Measurements from ENCODE around the gene KAZN. TPM values are rescaled to one million over a fixed set of nuclear protein-coding genes. Genes with fewer than 3 reads are reported as not detected.

Gene KAZN
- total and polyA plus RNA-seq, 2 of the 8 experiments (the other 6 are each of a cell fraction or from before 2014, with no cell fraction given), result 3.7 to 11.8 TPM

GRCh38 chr1:14866911-14867612, 268.6 kb downstream of the KAZN start:
- H3K23me2 ChIP-seq (ENCODE audit: low read depth, low read length), result no peaks in the 10 kb centered on the region; the same call in 1 of the 2 replicates
- no peaks in the 10 kb centered on the region for H3K27me3 ChIP-seq (replicated peaks in 1 of 4; ENCODE audit: control insufficient read depth in 3 of 4, extremely low read depth in 1 of 4, insufficient read depth in 3 of 4, low read length in 3 of 4)
- H3K36me3 ChIP-seq (ENCODE audit: control insufficient read depth in 2 of 4, insufficient read depth in 4 of 4, low read length in 3 of 4), result no peaks in the 10 kb centered on the region
- H3K14ac ChIP-seq (ENCODE audit: insufficient read length), result no peak overlapping the region
- no peak overlapping the region for H2BK12ac ChIP-seq (ENCODE audit: low read depth, low read length)
- H3K4me1 ChIP-seq (replicated peaks in 1 of 4; ENCODE audit: control insufficient read depth in 3 of 4, insufficient read depth in 4 of 4, low read length in 3 of 4), result peaks cover 0 to 3% (median 2%) of the 10 kb centered on the region in 4 experiments; a peak in 3 of 7 replicates
- DNase-seq (ENCODE audit: low read depth in 1 of 2, low spot score in 2 of 2) (no peak), FAIRE-seq (no peak)
- H2BK120ac ChIP-seq (replicated peaks; ENCODE audit: low read depth, low read length), result no peak overlapping the region
- no peaks in the 10 kb centered on the region for H3K79me1 ChIP-seq (ENCODE audit: low read depth, low read length)
- H3K56ac ChIP-seq (replicated peaks; ENCODE audit: insufficient read length, low read depth, low read length), result no peak overlapping the region
- TF ChIP-seq JUN (IDR thresholded peaks at IDR 0.05; ENCODE audit: low read depth, low read length), result no peak
- no peak for TF ChIP-seq MAX (IDR thresholded peaks at IDR 0.05)
- TF ChIP-seq TEAD4 (IDR thresholded peaks at IDR 0.05; ENCODE audit: low read depth, low read length), result no peak
- TF ChIP-seq KDM4A (IDR thresholded peaks at IDR 0.05; ENCODE audit: low read depth, low read length, severe bottlenecking), result no peak
- no peak for TF ChIP-seq SRF (IDR thresholded peaks at IDR 0.05; ENCODE audit: low read depth, low read length)
- TF ChIP-seq CTBP2 (IDR thresholded peaks at IDR 0.05; ENCODE audit: borderline replicate concordance, insufficient read depth, insufficient read length, low read length), result no peak
- TF ChIP-seq BCL11A (IDR thresholded peaks at IDR 0.05; ENCODE audit: low read depth in 2 of 2, low read length in 2 of 2), result no peak
- no peak for TF ChIP-seq SIX5 (IDR thresholded peaks at IDR 0.05; ENCODE audit: low read depth, low read length)
- no peak for TF ChIP-seq FOSL1 (IDR thresholded peaks at IDR 0.05; ENCODE audit: insufficient read depth, low read depth, low read length)
- CTCF ChIA-PET (ENCODE audit: partially characterized antibody), result interaction anchor here (1.0 to 1.3 kb wide), 2 partner anchors 31 to 62 kb away, joined by 3 read pairs; no protein-coding TSS in a partner anchor
- no peak overlapping the region for H2BK20ac ChIP-seq (ENCODE audit: low read length)
- H4K91ac ChIP-seq (replicated peaks; ENCODE audit: insufficient read length, low read length), result no peak overlapping the region
- H3K9ac ChIP-seq (replicated peaks in 1 of 4; ENCODE audit: extremely low read depth in 1 of 4, low read depth in 3 of 4, low read length in 3 of 4), result no peak overlapping the region
- POLR2A ChIA-PET (ENCODE audit: partially characterized antibody), result no interaction called here
- H2AK5ac ChIP-seq (ENCODE audit: low read depth, low read length), result no peak overlapping the region
- H3K27ac ChIP-seq (ENCODE audit: low read depth, low read length), result no peak overlapping the region
- H3K4ac ChIP-seq (replicated peaks; ENCODE audit: insufficient read length, low read depth, low read length), result no peak overlapping the region
- 86% methylated on average over 13 of the region's 14 CpGs; no CpG with 5 or more reads in 1 of the 2 experiments for WGBS, 2 experiments (ENCODE audit: extremely low coverage in 1 of 2, insufficient coverage in 1 of 2, insufficient read length in 1 of 2, insufficient replicate concordance in 2 of 2, low coverage in 1 of 2, low lambda C conversion rate in 2 of 2, missing lambda C conversion rate in 1 of 2)
- H2BK5ac ChIP-seq (ENCODE audit: low read depth, low read length), result no peak overlapping the region; the same call in 1 of the 2 replicates
- H3K23ac ChIP-seq (ENCODE audit: insufficient read length), result no peak overlapping the region
- H3K79me2 ChIP-seq (ENCODE audit: control insufficient read depth in 1 of 2, insufficient read depth in 2 of 2, low read length in 2 of 2), result no peaks in the 10 kb centered on the region
- no peak overlapping the region for H3K4me3 ChIP-seq (ENCODE audit: extremely low read depth in 1 of 4, insufficient read depth in 2 of 4, low read depth in 3 of 4, low read length in 4 of 4)
- H3K4me2 ChIP-seq (ENCODE audit: insufficient read depth in 1 of 2, low read depth in 2 of 2, low read length in 2 of 2), result no peak overlapping the region
- H3K9me3 ChIP-seq (ENCODE audit: insufficient read depth in 2 of 2, low read depth in 1 of 2, low read length in 1 of 2), result no peaks in the 10 kb centered on the region
- H4K5ac ChIP-seq (ENCODE audit: insufficient read length, low read depth, low read length), result no peak overlapping the region
- peaks cover 0 to 4% of the 10 kb centered on the region in 2 experiments for H4K20me1 ChIP-seq (replicated peaks in 1 of 2; ENCODE audit: control insufficient read depth in 1 of 2, insufficient read depth in 2 of 2, low read length in 2 of 2)
- H2BK15ac ChIP-seq (ENCODE audit: low read length), result no peak overlapping the region
- no peak overlapping the region for H3K18ac ChIP-seq (ENCODE audit: extremely low read depth, low read length)
- H2AFZ ChIP-seq (ENCODE audit: low read length), result no peak overlapping the region
- H4K8ac ChIP-seq (ENCODE audit: extremely low read depth, insufficient read depth, low read length), result no peak overlapping the region
